ENCODE results near the gene SLC6A15.

DNA sequence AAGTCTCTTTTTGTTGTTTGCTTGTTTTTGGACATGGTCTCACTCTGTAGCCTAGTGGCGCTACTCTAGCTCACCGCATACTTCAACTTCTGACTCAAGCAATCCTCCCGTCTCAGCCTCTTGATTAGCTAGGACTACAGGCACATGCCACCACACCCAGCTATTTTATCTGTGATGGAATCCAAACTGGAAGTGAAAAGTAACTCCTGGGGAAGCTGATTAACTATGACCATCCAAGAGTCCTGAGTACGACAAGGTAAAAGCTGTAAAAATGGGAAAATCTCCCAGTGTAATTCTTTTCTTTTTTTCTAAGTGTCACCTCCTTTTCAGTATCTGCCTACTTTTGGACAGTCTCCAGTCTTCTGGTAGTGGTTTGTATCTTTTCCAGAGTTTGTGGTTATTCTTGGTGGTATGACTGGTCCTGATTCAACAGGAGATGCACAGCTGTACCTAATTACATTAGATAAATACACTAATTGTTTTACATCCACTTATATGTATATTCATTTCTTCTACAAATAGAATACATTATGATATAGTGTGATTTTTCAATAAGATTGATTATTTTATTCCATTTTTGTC lies 97.8 kb downstream of the SLC6A15 start:
- TF ChIP-seq CTCF (IDR thresholded peaks at IDR 0.05), result no peak
- no peak for TF ChIP-seq POLR2A (IDR thresholded peaks at IDR 0.05)
